SU-DHL-6 (cell line): ENCODE measurements around the gene ANGPTL8.

Source experiments
- H2AFZ ChIP-seq: fragments of 200-600 bp; sonication (generic); 2 replicates; pipeline ENCODE4 v1.6.1; 2014; ENCODE audit warnings: low read depth, mild to moderate bottlenecking, moderate library complexity, mixed read lengths, antibody characterized with exemption, low read length; ENCODE audit not compliant: severe bottlenecking
- H3F3A ChIP-seq: fragments of 200-600 bp; shearing (Covaris generic); 2 replicates; pipeline ENCODE4 v1.6.0; 2016; ENCODE audit warnings: antibody characterized with exemption, mild to moderate bottlenecking; ENCODE audit not compliant: insufficient read depth
- H3K27ac ChIP-seq: fragments of 200-600 bp; sonication (generic); 2 replicates; pipeline ENCODE4 v1.5.1; 2016; ENCODE audit warnings: low read depth, mild to moderate bottlenecking, low read length, moderate library complexity, mixed read lengths
- H3K27me3 ChIP-seq: fragments of 200-600 bp; sonication (generic), shearing (Covaris generic); 2 replicates; pipeline ENCODE4 v1.6.0; 2014; ENCODE audit warnings: mild to moderate bottlenecking, low read length
- H3K36me3 ChIP-seq: fragments of 200-600 bp; sonication (generic); 2 replicates; pipeline ENCODE4 v1.6.1; 2014; ENCODE audit warnings: mild to moderate bottlenecking, low read length, mixed read lengths
- H3K4me2 ChIP-seq: fragments of 300-600, 200-600 bp; shearing (Covaris generic), sonication (generic); 2 replicates; pipeline ENCODE4 v1.6.0; 2014; ENCODE audit warnings: low read length, low read depth, mild to moderate bottlenecking; ENCODE audit not compliant: poor library complexity, severe bottlenecking
- H3K4me3 ChIP-seq: fragments of 200-600 bp; sonication (generic); 2 replicates; pipeline ENCODE4 v1.5.1; 2014; ENCODE audit warnings: antibody characterized with exemption, low read length, mild to moderate bottlenecking, mixed read lengths; ENCODE audit not compliant: insufficient read depth, poor library complexity, severe bottlenecking
- H3K79me2 ChIP-seq: fragments of 200-600 bp; sonication (generic); 2 replicates; pipeline ENCODE4 v1.6.1; 2014; ENCODE audit warnings: mild to moderate bottlenecking, low read length, moderate library complexity; ENCODE audit not compliant: insufficient read depth
- H3K9ac ChIP-seq: fragments of 200-600 bp; sonication (generic); 2 replicates; pipeline ENCODE4 v1.7.0; 2014; ENCODE audit warnings: mild to moderate bottlenecking, low read length
- H3K9me2 ChIP-seq: fragments of 200-600 bp; sonication (generic); replicated peaks from 2 replicates; pipeline ENCODE4 v1.6.1; 2014; ENCODE audit warnings: low read length; ENCODE audit not compliant: insufficient read depth
- H3K9me3 ChIP-seq: fragments of 200-600 bp; sonication (generic); 2 replicates; pipeline ENCODE4 v1.6.1; 2014; ENCODE audit warnings: low read length, mixed read lengths; ENCODE audit not compliant: insufficient read depth
- H4K20me1 ChIP-seq: fragments of 200-600 bp; sonication (generic); 2 replicates; pipeline ENCODE4 v1.6.1; 2014; ENCODE audit warnings: low read depth, mild to moderate bottlenecking, antibody characterized with exemption, low read length, moderate library complexity, mixed read lengths
- CTCF ChIP-seq: fragments of 200-600 bp; sonication (generic); IDR thresholded peaks from one replicate; pipeline ENCODE4 v1.5.1; 2017; ENCODE audit warnings: antibody characterized with exemption, mild to moderate bottlenecking, low read length, moderate library complexity; ENCODE audit not compliant: insufficient read depth, poor library complexity, severe bottlenecking
- EZH2phosphoT487 ChIP-seq: fragments of 200-600 bp; sonication (generic), shearing (Covaris generic); conservative IDR thresholded peaks from 2 replicates; pipeline ENCODE4 v1.6.1; 2018; ENCODE audit warnings: mild to moderate bottlenecking, antibody characterized with exemption, low read length, moderate library complexity, mixed read lengths

Gene ANGPTL8

GRCh38 chr19:11227195-11227886 lies 12.1 kb upstream of the ANGPTL8 start:
- no peak overlapping the region for H2AFZ ChIP-seq

GRCh38 chr19:11230621-11231386 lies 8.6 kb upstream of the ANGPTL8 start:
- Histone ChIP-seq H3K4me3 (no peak overlapping the region), H3K4me2 (no peak overlapping the region), H3K9me3 (no peaks in the 10 kb centered on the region), H4K20me1 (no peaks in the 10 kb centered on the region), H3F3A (no peaks in the 10 kb centered on the region), H3K27ac (no peak overlapping the region), H3K79me2 (no peaks in the 10 kb centered on the region), H3K9me2 (no peaks in the 10 kb centered on the region), H3K36me3 (no peaks in the 10 kb centered on the region), H3K9ac (no peak overlapping the region), H2AFZ (no peak overlapping the region), H3K27me3 (no peaks in the 10 kb centered on the region)
- TF ChIP-seq CTCF (no peak), EZH2phosphoT487 (no peak)

More at GRCh38 chr19:11227195-11227886, 12.1 kb upstream of the ANGPTL8 start:
- H3K4me2 ChIP-seq, result no peak overlapping the region
- H3K79me2 ChIP-seq, result no peaks in the 10 kb centered on the region
- TF ChIP-seq CTCF, result peak; percentile 41
- no peak for TF ChIP-seq EZH2phosphoT487
- no peaks in the 10 kb centered on the region for H3K36me3 ChIP-seq
- no peaks in the 10 kb centered on the region for H3F3A ChIP-seq
- no peak overlapping the region for H3K9ac ChIP-seq
- no peaks in the 10 kb centered on the region for H3K9me2 ChIP-seq
- H3K27ac ChIP-seq, result no peak overlapping the region
- H3K27me3 ChIP-seq, result no peaks in the 10 kb centered on the region
- H4K20me1 ChIP-seq, result no peaks in the 10 kb centered on the region
- H3K4me3 ChIP-seq, result no peak overlapping the region
- H3K9me3 ChIP-seq, result no peaks in the 10 kb centered on the region

DNA sequence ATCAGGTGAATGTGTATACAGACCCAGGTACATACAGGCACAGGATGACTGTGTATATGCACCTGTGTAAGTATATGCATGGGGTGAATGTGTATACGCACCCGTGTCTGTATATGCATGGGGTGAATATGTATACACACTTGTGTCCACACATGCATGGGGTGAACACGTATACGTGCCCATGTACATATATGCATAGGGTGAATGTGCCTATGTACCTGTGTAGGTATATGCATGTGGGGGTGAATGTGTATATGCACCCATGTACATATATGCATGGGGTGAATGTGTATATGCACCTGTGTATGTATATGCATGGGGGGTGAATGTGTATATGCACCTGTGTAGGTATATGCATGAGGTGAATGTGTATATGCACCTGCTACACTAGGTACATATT lies 6.9 kb upstream of the ANGPTL8 start:
- Histone ChIP-seq H3K36me3 (no peaks in the 10 kb centered on the region), H3K27ac (no peak overlapping the region), H2AFZ (no peak overlapping the region), H3K79me2 (no peaks in the 10 kb centered on the region), H3F3A (no peaks in the 10 kb centered on the region), H3K9ac (no peak overlapping the region), H3K27me3 (no peaks in the 10 kb centered on the region), H3K4me3 (no peak overlapping the region), H3K9me2 (no peaks in the 10 kb centered on the region), H4K20me1 (no peaks in the 10 kb centered on the region), H3K4me2 (no peak overlapping the region), H3K9me3 (no peaks in the 10 kb centered on the region)
- TF ChIP-seq EZH2phosphoT487 (no peak), CTCF (no peak)
